CD14-positive monocyte (primary cell): ENCODE measurements around the gene TCF4. TPM values are rescaled to one million over a fixed set of nuclear protein-coding genes. Genes with fewer than 3 reads are reported as not detected.

Experiments used
- DNase-seq, 3 donors: peaks; one replicate each; pipeline ENCODE4 v3.0.0-alpha.2; 2011 to 2022
- H2AFZ ChIP-seq: 2 replicates; pipeline ENCODE4 v1.6.0; 2012; ENCODE audit warnings: mild to moderate bottlenecking, low read depth, low read length, inconsistent platforms; ENCODE audit not compliant: insufficient read depth, poor library complexity, severe bottlenecking
- H3K27ac ChIP-seq, 2 donors: 1 replicate in 1 of 2; 2 replicates in 1 of 2; pipeline ENCODE4 v1.5.1; 2012 to 2013; ENCODE audit warnings: low read length in 2 of 2, control low read depth in 1 of 2, inconsistent platforms in 1 of 2, low read depth in 1 of 2, mild to moderate bottlenecking in 1 of 2
- H3K27me3 ChIP-seq, 2 donors: one replicate each; pipeline versions ENCODE4 v1.6.0 to v1.6.1; 2011 to 2013; ENCODE audit warnings: low read length in 2 of 2; ENCODE audit not compliant: control insufficient read depth in 2 of 2, insufficient read depth in 2 of 2
- H3K36me3 ChIP-seq, 2 donors: replicated peaks in 1 of 2; 1 replicate in 1 of 2; 2 replicates in 1 of 2; pipeline versions ENCODE4 v1.5.1 to v1.6.1; 2012 to 2013; ENCODE audit warnings: low read length in 2 of 2, control low read depth in 1 of 2, inconsistent platforms in 1 of 2, mild to moderate bottlenecking in 1 of 2; ENCODE audit not compliant: insufficient read depth in 2 of 2, control insufficient read depth in 1 of 2
- H3K4me1 ChIP-seq, 2 donors: 1 replicate in 1 of 2; 2 replicates in 1 of 2; pipeline versions ENCODE4 v1.5.1 to v1.6.1; 2012 to 2013; ENCODE audit warnings: low read length in 2 of 2, control low read depth in 1 of 2, inconsistent platforms in 1 of 2, mild to moderate bottlenecking in 1 of 2, moderate library complexity in 1 of 2; ENCODE audit not compliant: insufficient read depth in 2 of 2, control insufficient read depth in 1 of 2
- H3K4me2 ChIP-seq: replicated peaks from 2 replicates; pipeline ENCODE3; 2012; ENCODE audit warnings: low read length, moderate library complexity, mild to moderate bottlenecking; ENCODE audit not compliant: poor library complexity, severe bottlenecking; ENCODE audit errors: extremely low read depth
- H3K4me3 ChIP-seq, 3 experiments: fragments of 200-600 bp in 1 of 3; sonication (generic) in 1 of 3; replicated peaks in 1 of 3; 1 replicate in 2 of 3; 2 replicates in 1 of 3; pipeline ENCODE4 v1.5.1; 2011 to 2013; ENCODE audit warnings: low read length in 3 of 3, mild to moderate bottlenecking in 3 of 3, control low read depth in 2 of 3, low read depth in 2 of 3, inconsistent platforms in 1 of 3, moderate library complexity in 1 of 3
- H3K79me2 ChIP-seq: 2 replicates; pipeline ENCODE4 v1.6.0; 2012; ENCODE audit warnings: mild to moderate bottlenecking, control low read depth, inconsistent platforms, low read length, moderate library complexity; ENCODE audit not compliant: insufficient read depth
- H3K9ac ChIP-seq: 2 replicates; pipeline ENCODE4 v1.6.0; 2017; ENCODE audit warnings: low read length, mild to moderate bottlenecking; ENCODE audit not compliant: insufficient read depth, poor library complexity, severe bottlenecking
- H3K9me3 ChIP-seq, 2 donors: replicated peaks in 1 of 2; 1 replicate in 1 of 2; 2 replicates in 1 of 2; pipeline versions ENCODE4 v1.5.1 to v1.6.1; 2012 to 2013; ENCODE audit warnings: low read length in 2 of 2, control low read depth in 1 of 2; ENCODE audit not compliant: control insufficient read depth in 1 of 2, insufficient read depth in 1 of 2
- H4K20me1 ChIP-seq: 2 replicates; pipeline ENCODE4 v1.6.0; 2012; ENCODE audit warnings: mild to moderate bottlenecking, low read length, control low read depth, moderate library complexity; ENCODE audit not compliant: insufficient read depth
- H3K27ac Mint-ChIP-seq, 7 donors: one replicate each; pipeline ENCODE4 v1.8.0; 2020; ENCODE audit warnings: mild to moderate bottlenecking in 7 of 7, mixed read lengths in 7 of 7, moderate library complexity in 6 of 7, inconsistent platforms in 2 of 7
- H3K27me3 Mint-ChIP-seq, 3 donors: one replicate each; pipeline ENCODE4 v1.8.0; 2021 to 2022; ENCODE audit warnings: low read depth in 3 of 3, mild to moderate bottlenecking in 3 of 3, mixed read lengths in 3 of 3, moderate library complexity in 3 of 3, inconsistent platforms in 1 of 3
- H3K36me3 Mint-ChIP-seq, 2 donors: one replicate each; pipeline ENCODE4 v1.8.0; 2020; ENCODE audit warnings: mixed read lengths in 2 of 2, inconsistent platforms in 1 of 2, mild to moderate bottlenecking in 1 of 2
- H3K4me1 Mint-ChIP-seq: one replicate; pipeline ENCODE4 v1.8.0; 2020; ENCODE audit warnings: mild to moderate bottlenecking, mixed read lengths
- H3K4me3 Mint-ChIP-seq, 2 donors: one replicate each; pipeline ENCODE4 v1.8.0; 2020; ENCODE audit warnings: mild to moderate bottlenecking in 2 of 2, mixed read lengths in 2 of 2, moderate library complexity in 1 of 2
- H3K9me3 Mint-ChIP-seq, 7 donors: one replicate each; pipeline ENCODE4 v1.8.0; 2020 to 2022; ENCODE audit warnings: mixed read lengths in 7 of 7, mild to moderate bottlenecking in 6 of 7, moderate library complexity in 6 of 7, inconsistent platforms in 2 of 7
- CTCF ChIP-seq: fragments of 200-600 bp; IDR thresholded peaks from one replicate; pipeline ENCODE4 v1.8.0; 2022; ENCODE audit warnings: antibody characterized with exemption, mild to moderate bottlenecking
- WGBS: methylation state at CpG from one replicate; pipeline ENCODE4 v1.1.5; 2013; ENCODE audit warnings: missing lambda C conversion rate; ENCODE audit not compliant: insufficient coverage; 5-methylcytosine and 5-hydroxymethylcytosine counted together
- intact Hi-C, 2 donors: fragments of 100-400 bp; cut with micrococcal nuclease; formaldehyde crosslinking; loops; one replicate each; pipeline versions ENCODE4 v1.15.0 to v1.15.1; 2023
- polyA plus RNA-seq, 3 donors: library from polyadenylated mRNA; depleted of rRNA in 1 of 3; unstranded in 2 of 3; stranded (reverse) in 1 of 3; fragments of 300-500 nt in 2 of 3; fragments of >200 nt in 1 of 3; fragmentation: Illumina TruSeq in 2 of 3; gene quantifications; 1 replicate in 2 of 3; 2 replicates in 1 of 3; pipeline ENCODE4 v1.2.3, GENCODE V29; 2012 to 2021

Gene TCF4
- polyA plus RNA-seq, 3 donors = 5.9 to 12.9 (median 10.7) TPM

GRCh38 chr18:55345103-55345950, 242.7 kb downstream of the TCF4 start:
- no peaks in the 10 kb centered on the region for H3K27me3 Mint-ChIP-seq
- no peak for DNase-seq
- Histone ChIP-seq H3K4me2 (no peak overlapping the region), H4K20me1 (no peaks in the 10 kb centered on the region), H3K27me3 (no peaks in the 10 kb centered on the region), H3K9me3 (no peaks in the 10 kb centered on the region), H3K27ac (no peak overlapping the region), H3K9ac (no peak overlapping the region), H3K4me3 (no peak overlapping the region), H3K36me3 (no peaks in the 10 kb centered on the region), H3K4me1 (no peaks in the 10 kb centered on the region), H2AFZ (no peak overlapping the region), H3K79me2 (no peaks in the 10 kb centered on the region)
- no peak overlapping the region for H3K4me3 Mint-ChIP-seq
- H3K4me1 Mint-ChIP-seq = no peaks in the 10 kb centered on the region
- intact Hi-C loops = no loop called here
- H3K27ac Mint-ChIP-seq = no peak overlapping the region
- TF ChIP-seq CTCF = no peak
- H3K9me3 Mint-ChIP-seq = no peaks in the 10 kb centered on the region
- no CpG with 5 or more reads among the region's 7 CpGs for WGBS
- peaks cover 0 to 4% of the 10 kb centered on the region in 2 donors for H3K36me3 Mint-ChIP-seq

GRCh38 chr18:55343396-55344073, 244.5 kb downstream of the TCF4 start:
- DNase-seq = peak in 1 of 3 donors; percentile 7
- no peak overlapping the region for H3K4me3 ChIP-seq
- H3K36me3 Mint-ChIP-seq = no peaks in the 10 kb centered on the region
- H3K79me2 ChIP-seq = no peaks in the 10 kb centered on the region
- no peaks in the 10 kb centered on the region for H3K27me3 Mint-ChIP-seq
- no peaks in the 10 kb centered on the region for H3K9me3 Mint-ChIP-seq
- peaks cover 11% of the 10 kb centered on the region for H3K4me1 Mint-ChIP-seq
- no peak overlapping the region for H3K27ac Mint-ChIP-seq
- H4K20me1 ChIP-seq = no peaks in the 10 kb centered on the region
- intact Hi-C loops = no loop called here
- no peak overlapping the region for H3K27ac ChIP-seq
- no peak overlapping the region for H3K4me3 Mint-ChIP-seq
- peak; percentile 66 for TF ChIP-seq CTCF
- no peaks in the 10 kb centered on the region for H3K9me3 ChIP-seq
- H3K36me3 ChIP-seq = no peaks in the 10 kb centered on the region
- WGBS = no CpG with 5 or more reads among the region's 3 CpGs
- no peaks in the 10 kb centered on the region for H3K27me3 ChIP-seq
- H2AFZ ChIP-seq = no peak overlapping the region
- H3K9ac ChIP-seq = no peak overlapping the region
- H3K4me1 ChIP-seq = peaks cover 10 to 11% of the 10 kb centered on the region in 2 donors
- no peak overlapping the region for H3K4me2 ChIP-seq
